Measurements from ENCODE around the gene LRRFIP2.

GRCh38 chr3:37016903-37017302, 157.5 kb downstream of the LRRFIP2 start:
- TF ChIP-seq CTCF (conservative IDR thresholded peaks at IDR 0.05): no peak
- no peak for TF ChIP-seq ZFX (IDR thresholded peaks at IDR 0.05)

All from C4-2B (cell line).